PFSK-1 (cell line): ENCODE data around the gene LECT2.

Source experiments
- FOXP2 ChIP-seq: optimal IDR thresholded peaks from 2 replicates; pipeline ENCODE3; 2011; ENCODE audit warnings: borderline replicate concordance, control low read depth, inconsistent platforms; ENCODE audit not compliant: insufficient read depth; ENCODE audit errors: extremely low read length, extremely low read depth
- POLR2AphosphoS5 ChIP-seq: IDR thresholded peaks from 2 replicates; pipeline ENCODE4 v1.6.1; 2012; ENCODE audit warnings: low read depth, mild to moderate bottlenecking, control low read depth, low read length, moderate library complexity
- REST ChIP-seq, 2 experiments: IDR thresholded peaks; 2 replicates each; pipeline versions ENCODE4 v1.6.1 to v1.8.0; 2011 to 2012; ENCODE audit warnings: low read depth in 2 of 2, low read length in 2 of 2, control low read depth in 1 of 2, inconsistent platforms in 1 of 2, mild to moderate bottlenecking in 1 of 2, moderate library complexity in 1 of 2; ENCODE audit not compliant: insufficient read depth in 1 of 2
- SIN3A ChIP-seq: IDR thresholded peaks from 2 replicates; pipeline ENCODE4 v1.6.1; 2012; ENCODE audit warnings: mild to moderate bottlenecking, low read length, moderate library complexity, borderline replicate concordance; ENCODE audit not compliant: insufficient read depth
- TAF1 ChIP-seq: IDR thresholded peaks from 2 replicates; pipeline ENCODE4 v1.6.1; 2012; ENCODE audit warnings: low read length, control low read depth, borderline replicate concordance; ENCODE audit not compliant: insufficient read depth

The LECT2 gene

GRCh38 chr5:135930949-135931295 is 23.9 kb downstream of the LECT2 start:
- TF ChIP-seq FOXP2, result no peak
- no peak for TF ChIP-seq REST (IDR thresholded peaks at IDR 0.05; ENCODE audit: insufficient read depth in 1 of 2, low read depth in 2 of 2, low read length in 2 of 2)
- TF ChIP-seq SIN3A, result no peak
- no peak for TF ChIP-seq TAF1
- TF ChIP-seq POLR2AphosphoS5, result no peak

GRCh38 chr5:135930029-135930948 is 24.5 kb downstream of the LECT2 start:
- no peak for TF ChIP-seq SIN3A
- TF ChIP-seq POLR2AphosphoS5, result no peak
- no peak for TF ChIP-seq FOXP2
- no peak for TF ChIP-seq TAF1
- no peak for TF ChIP-seq REST (IDR thresholded peaks at IDR 0.05; ENCODE audit: insufficient read depth in 1 of 2, low read depth in 2 of 2, low read length in 2 of 2)

- TF ChIP-seq SIN3A, result no peak
- TF ChIP-seq TAF1, result no peak
- TF ChIP-seq REST (IDR thresholded peaks at IDR 0.05; ENCODE audit: insufficient read depth in 1 of 2, low read depth in 2 of 2, low read length in 2 of 2), result no peak
- TF ChIP-seq POLR2AphosphoS5, result no peak
- TF ChIP-seq FOXP2, result no peak
Measured at GRCh38 chr5:135921388-135921787, 33.4 kb downstream of the LECT2 start.

- TF ChIP-seq POLR2AphosphoS5 (no peak), FOXP2 (no peak), TAF1 (no peak), REST (IDR thresholded peaks at IDR 0.05; ENCODE audit: insufficient read depth in 1 of 2, low read depth in 2 of 2, low read length in 2 of 2) (no peak), SIN3A (no peak)
Measured at GRCh38 chr5:135920199-135920598, 34.6 kb downstream of the LECT2 start.
